Testis (tissue), 2 donors: ENCODE data around the gene PLA1A.

Experiments used
- CTCF ChIP-seq, 3 experiments: fragments of 450-650 bp in 2 of 3; fragments of 200-600 bp in 1 of 3; sonication (generic) in 1 of 3; IDR thresholded peaks; one replicate each; pipeline ENCODE4 v1.5.1; 2016 to 2019; ENCODE audit warnings: antibody characterized with exemption in 3 of 3, mild to moderate bottlenecking in 2 of 3, moderate library complexity in 1 of 3
- POLR2A ChIP-seq: fragments of 450-650 bp; IDR thresholded peaks from one replicate; pipeline ENCODE4 v1.6.1; 2017; ENCODE audit warnings: antibody characterized with exemption, mild to moderate bottlenecking, moderate library complexity

DNA sequence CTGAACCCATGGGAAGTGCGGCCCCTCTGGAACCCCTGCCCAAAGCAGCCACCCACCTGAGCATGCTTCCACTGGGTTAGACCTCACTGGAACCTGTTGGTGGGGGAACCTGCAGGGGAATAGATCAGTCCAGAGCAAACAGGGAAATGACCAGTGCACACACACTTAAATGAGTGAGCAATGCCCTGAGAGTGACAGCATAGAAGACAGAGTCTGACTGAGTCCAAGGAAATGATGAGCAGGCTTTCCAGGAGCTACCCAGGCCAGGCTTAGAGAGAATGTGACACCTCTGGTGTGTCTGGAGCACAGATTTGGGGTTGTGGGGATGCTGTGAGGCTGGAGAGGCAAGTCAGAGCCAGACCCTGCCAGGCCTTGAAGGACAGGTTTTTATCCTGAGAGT is 28.5 kb downstream of the PLA1A start:
- TF ChIP-seq CTCF (IDR thresholded peaks at IDR 0.05) (no peak), POLR2A (no peak)
